NB4 (cell line): Measurements from ENCODE around the gene TANGO6.

Experiments
- DNase-seq: peaks from one replicate; pipeline ENCODE4 v3.0.0; 2010; ENCODE audit warnings: low read depth
- H3K4me3 ChIP-seq: one replicate; pipeline ENCODE4 v1.5.1; 2011; ENCODE audit warnings: mild to moderate bottlenecking, low read depth, low read length, moderate library complexity
- CTCF ChIP-seq: IDR thresholded peaks from one replicate; pipeline ENCODE4 v1.5.1; 2012; ENCODE audit warnings: low read depth, low read length
- MAX ChIP-seq: IDR thresholded peaks from 2 replicates; pipeline ENCODE4 v1.6.1; 2011; ENCODE audit warnings: low read depth, low read length
- MYC ChIP-seq: IDR thresholded peaks from 2 replicates; pipeline ENCODE4 v1.6.1; 2011; ENCODE audit warnings: low read depth, low read length
- POLR2A ChIP-seq: IDR thresholded peaks from 2 replicates; pipeline ENCODE4 v1.6.1; 2011; ENCODE audit warnings: mild to moderate bottlenecking; ENCODE audit not compliant: insufficient read length; ENCODE audit errors: extremely low read depth

TANGO6 gene

DNA sequence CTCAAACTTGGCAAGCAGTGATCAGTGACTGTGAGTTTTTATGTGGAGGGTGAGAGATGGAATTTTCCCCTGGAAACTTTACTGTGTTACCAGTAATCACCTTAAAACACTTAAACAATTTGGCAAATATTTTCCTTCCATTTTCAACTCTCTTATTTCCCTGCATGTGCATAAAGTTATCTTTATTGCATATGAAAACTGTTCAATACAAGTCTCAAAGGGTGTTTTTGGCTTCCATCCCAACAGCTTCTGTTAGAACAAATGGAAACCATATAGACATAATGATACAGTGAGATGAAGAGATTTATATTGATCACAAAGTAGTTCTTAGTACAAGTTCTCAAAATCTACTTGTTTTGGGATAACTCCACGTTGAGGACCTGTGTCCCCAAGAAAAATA lies 36.4 kb upstream of the TANGO6 start:
- DNase-seq: no peak
- TF ChIP-seq CTCF (no peak), MAX (no peak), POLR2A (no peak), MYC (no peak)

GRCh38 chr16:68814516-68814915 lies 28.8 kb upstream of the TANGO6 start:
- DNase-seq: no peak
- no peak overlapping the region for H3K4me3 ChIP-seq
- TF ChIP-seq MAX (no peak), MYC (no peak), POLR2A (no peak), CTCF (no peak)

More for the DNA sequence above, 36.4 kb upstream of the TANGO6 start:
- H3K4me3 ChIP-seq: no peak overlapping the region

DNA sequence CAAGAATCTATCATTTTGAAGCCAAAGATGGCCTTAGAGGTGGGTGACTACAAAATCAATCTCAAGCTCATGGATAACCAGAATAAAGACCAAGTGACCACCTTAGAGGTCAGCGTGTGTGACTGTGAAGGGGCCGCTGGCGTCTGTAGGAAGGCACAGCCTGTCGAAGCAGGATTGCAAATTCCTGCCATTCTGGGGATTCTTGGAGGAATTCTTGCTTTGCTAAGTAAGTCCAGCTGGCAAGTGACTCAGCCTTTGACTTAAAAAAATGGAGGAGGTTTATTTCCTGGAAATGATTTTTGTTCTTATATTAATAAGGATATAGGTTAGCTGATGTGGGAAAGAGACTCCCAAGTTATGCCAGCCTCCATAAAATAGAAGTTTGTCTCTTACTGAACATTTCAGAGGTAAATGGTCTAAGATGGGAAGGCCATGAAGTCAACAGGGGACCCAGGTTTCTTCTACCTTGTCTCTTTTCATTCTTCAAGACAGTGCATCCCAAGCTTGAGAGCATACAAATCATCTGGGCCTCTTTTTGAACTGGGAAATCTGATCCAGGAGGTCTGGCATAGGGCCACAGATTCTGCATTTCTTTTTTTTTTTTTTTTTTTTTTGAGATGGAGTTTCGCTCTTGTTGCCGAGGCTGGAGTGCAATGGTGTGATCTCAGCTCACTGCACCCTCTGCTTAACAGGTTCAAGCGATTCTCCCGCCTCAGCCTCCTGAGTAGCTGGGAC lies 19.8 kb upstream of the TANGO6 start:
- no peak for TF ChIP-seq MAX
- no peak for TF ChIP-seq POLR2A
- TF ChIP-seq MYC: no peak
- TF ChIP-seq CTCF: no peak
- no peak overlapping the region for H3K4me3 ChIP-seq
- no peak for DNase-seq

- DNase-seq: no peak
- no peak overlapping the region for H3K4me3 ChIP-seq
- TF ChIP-seq POLR2A: no peak
- TF ChIP-seq MAX: no peak
- TF ChIP-seq MYC: no peak
- TF ChIP-seq CTCF: no peak
Observed at GRCh38 chr16:68825427-68825826, 17.9 kb upstream of the TANGO6 start.

DNA sequence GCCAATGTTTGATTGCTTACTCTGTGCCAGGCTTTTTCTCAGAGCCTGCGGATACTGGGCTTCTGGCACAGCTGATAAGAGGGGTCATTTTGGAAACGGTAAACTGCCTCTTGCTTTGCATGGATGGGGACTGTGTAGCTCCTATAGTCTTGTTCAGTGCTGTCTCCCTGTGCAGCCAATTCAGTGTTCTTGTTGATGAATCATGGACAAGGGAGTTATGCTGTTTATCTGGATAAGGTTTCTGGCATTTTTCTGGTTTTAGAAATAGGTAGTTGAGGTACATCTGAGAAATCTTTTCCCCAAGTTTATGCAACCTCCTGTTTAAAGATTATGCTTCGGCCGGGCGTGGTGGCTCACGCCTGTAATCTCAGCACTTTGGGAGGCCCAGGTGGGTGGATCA lies 16.7 kb upstream of the TANGO6 start:
- TF ChIP-seq POLR2A: no peak
- TF ChIP-seq MAX: no peak
- no peak for TF ChIP-seq CTCF
- TF ChIP-seq MYC: no peak
- no peak overlapping the region for H3K4me3 ChIP-seq
- DNase-seq: no peak

DNA sequence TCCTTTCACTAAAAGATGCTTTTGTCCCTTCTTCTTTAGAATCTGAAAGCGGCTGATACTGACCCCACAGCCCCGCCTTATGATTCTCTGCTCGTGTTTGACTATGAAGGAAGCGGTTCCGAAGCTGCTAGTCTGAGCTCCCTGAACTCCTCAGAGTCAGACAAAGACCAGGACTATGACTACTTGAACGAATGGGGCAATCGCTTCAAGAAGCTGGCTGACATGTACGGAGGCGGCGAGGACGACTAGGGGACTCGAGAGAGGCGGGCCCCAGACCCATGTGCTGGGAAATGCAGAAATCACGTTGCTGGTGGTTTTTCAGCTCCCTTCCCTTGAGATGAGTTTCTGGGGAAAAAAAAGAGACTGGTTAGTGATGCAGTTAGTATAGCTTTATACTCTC lies 10.1 kb upstream of the TANGO6 start:
- H3K4me3 ChIP-seq: no peak overlapping the region
- no peak for TF ChIP-seq MAX
- no peak for TF ChIP-seq POLR2A
- TF ChIP-seq MYC: no peak
- no peak for TF ChIP-seq CTCF
- no peak for DNase-seq
